Adrenal gland (tissue), 5 donors: Measurements from ENCODE around the gene RAI14.

Experiments used
- CTCF ChIP-seq, 6 experiments: fragments of 450-650 bp in 4 of 6; fragments of 200-600 bp in 2 of 6; sonication (generic) in 1 of 6; IDR thresholded peaks; 1 replicate in 5 of 6; 2 replicates in 1 of 6; pipeline versions ENCODE4 v1.5.1 to v1.8.0; 2016 to 2021; ENCODE audit warnings: antibody characterized with exemption in 6 of 6, mild to moderate bottlenecking in 2 of 6, moderate library complexity in 1 of 6
- POLR2A ChIP-seq, 2 donors: fragments of 450-650 bp; IDR thresholded peaks; one replicate each; pipeline ENCODE4 v1.6.1; 2017; ENCODE audit warnings: antibody characterized with exemption in 2 of 2, mild to moderate bottlenecking in 2 of 2, moderate library complexity in 1 of 2
- donor health status: DM: no; HTN: no; CAD: no.

- TF ChIP-seq CTCF (IDR thresholded peaks at IDR 0.05): no peak
- TF ChIP-seq POLR2A (IDR thresholded peaks at IDR 0.05): no peak
Observed at GRCh38 chr5:34677428-34677827, 21.3 kb downstream of the RAI14 start.
